GM12874 (cell line): Measurements from ENCODE around the gene GFPT2.

Source experiments
- CTCF ChIP-seq: IDR thresholded peaks from 2 replicates; pipeline ENCODE4 v1.5.1; 2011; ENCODE audit warnings: low read depth, mild to moderate bottlenecking, control low read depth, low read length, moderate library complexity; ENCODE audit not compliant: insufficient read depth

GFPT2 gene

GRCh38 chr5:180283026-180283615 lies 70.0 kb downstream of the GFPT2 start:
- no peak for TF ChIP-seq CTCF

- no peak for TF ChIP-seq CTCF
Observed at GRCh38 chr5:180282281-180282680, 70.9 kb downstream of the GFPT2 start.

- no peak for TF ChIP-seq CTCF
Observed at GRCh38 chr5:180281706-180282105, 71.4 kb downstream of the GFPT2 start.

GRCh38 chr5:180274695-180275094 lies 78.4 kb downstream of the GFPT2 start:
- no peak for TF ChIP-seq CTCF

- TF ChIP-seq CTCF: no peak
Observed at GRCh38 chr5:180271221-180271620, 81.9 kb downstream of the GFPT2 start.

- no peak for TF ChIP-seq CTCF
Observed at GRCh38 chr5:180259260-180259611, 93.9 kb downstream of the GFPT2 start.

- no peak for TF ChIP-seq CTCF
Observed at GRCh38 chr5:180253036-180253824, 99.9 kb downstream of the GFPT2 start.
